Testis (tissue), 2 donors: Measurements from ENCODE around the gene CTBP1.

ENCODE experiments used
- POLR2A ChIP-seq: fragments of 450-650 bp; IDR thresholded peaks from one replicate; pipeline ENCODE4 v1.6.1; 2017; ENCODE audit warnings: antibody characterized with exemption, mild to moderate bottlenecking, moderate library complexity
- TF ChIP-seq, protein P1 (sequence below), 3 experiments: fragments of 450-650 bp in 2 of 3; fragments of 200-600 bp in 1 of 3; sonication (generic) in 1 of 3; IDR thresholded peaks; one replicate each; pipeline ENCODE4 v1.5.1; 2016 to 2019; ENCODE audit warnings: antibody characterized with exemption in 3 of 3, mild to moderate bottlenecking in 2 of 3, moderate library complexity in 1 of 3

DNA sequence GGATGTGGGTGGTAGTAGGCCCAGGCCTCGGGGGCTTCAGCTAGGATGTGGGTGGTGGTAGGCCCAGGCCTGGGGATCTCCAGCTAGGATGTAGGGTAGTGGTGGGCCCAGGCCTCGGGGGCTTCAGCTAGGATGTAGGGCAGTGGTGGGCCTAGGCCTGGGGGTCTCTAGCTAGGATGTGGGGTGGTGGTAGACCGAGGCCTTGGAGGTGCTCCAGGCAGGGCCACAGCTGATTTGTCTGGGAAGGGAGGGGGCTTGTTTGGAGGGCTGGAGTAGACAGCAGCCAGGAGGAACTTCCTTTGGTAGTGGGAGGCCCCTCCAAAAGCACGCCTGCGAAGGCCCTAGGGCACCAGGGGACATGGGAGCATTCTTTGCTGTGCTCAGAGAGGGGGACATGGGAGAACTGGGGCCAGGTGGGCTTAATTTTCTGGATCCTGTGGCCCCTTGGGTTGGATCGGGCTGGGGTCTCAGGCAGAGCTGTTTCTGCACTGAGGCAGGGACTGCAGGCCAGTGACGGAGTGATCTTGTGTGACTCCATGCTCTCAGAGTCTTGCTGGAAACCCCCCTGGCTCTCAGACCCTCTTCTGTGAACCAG, 73.2 kb downstream of the CTBP1 start:
- TF ChIP-seq, protein P1, sequence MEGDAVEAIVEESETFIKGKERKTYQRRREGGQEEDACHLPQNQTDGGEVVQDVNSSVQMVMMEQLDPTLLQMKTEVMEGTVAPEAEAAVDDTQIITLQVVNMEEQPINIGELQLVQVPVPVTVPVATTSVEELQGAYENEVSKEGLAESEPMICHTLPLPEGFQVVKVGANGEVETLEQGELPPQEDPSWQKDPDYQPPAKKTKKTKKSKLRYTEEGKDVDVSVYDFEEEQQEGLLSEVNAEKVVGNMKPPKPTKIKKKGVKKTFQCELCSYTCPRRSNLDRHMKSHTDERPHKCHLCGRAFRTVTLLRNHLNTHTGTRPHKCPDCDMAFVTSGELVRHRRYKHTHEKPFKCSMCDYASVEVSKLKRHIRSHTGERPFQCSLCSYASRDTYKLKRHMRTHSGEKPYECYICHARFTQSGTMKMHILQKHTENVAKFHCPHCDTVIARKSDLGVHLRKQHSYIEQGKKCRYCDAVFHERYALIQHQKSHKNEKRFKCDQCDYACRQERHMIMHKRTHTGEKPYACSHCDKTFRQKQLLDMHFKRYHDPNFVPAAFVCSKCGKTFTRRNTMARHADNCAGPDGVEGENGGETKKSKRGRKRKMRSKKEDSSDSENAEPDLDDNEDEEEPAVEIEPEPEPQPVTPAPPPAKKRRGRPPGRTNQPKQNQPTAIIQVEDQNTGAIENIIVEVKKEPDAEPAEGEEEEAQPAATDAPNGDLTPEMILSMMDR (IDR thresholded peaks at IDR 0.05): no peak
- TF ChIP-seq POLR2A: no peak
